Astrocyte of the cerebellum (primary cell): ENCODE measurements around the gene MINDY1.
A peak's percentile ranks its signal among the peaks of the same experiment; 100 is the strongest.

Experiments
- DNase-seq: peaks from one replicate; pipeline ENCODE4 v3.0.0-alpha.2; 2011; ENCODE audit warnings: low read depth
- H3K4me3 ChIP-seq: 2 replicates; pipeline ENCODE4 v1.5.1; 2011; ENCODE audit warnings: mild to moderate bottlenecking, low read depth, low read length, moderate library complexity
- in situ Hi-C: cut with HindIII; loops from 2 replicates; pipeline ENCODE4 v1.10.0; 2017; ENCODE audit warnings: low sequenced_read_pairs
- TF ChIP-seq, protein P1 (sequence below): IDR thresholded peaks from 2 replicates; pipeline ENCODE4 v1.5.1; 2012; ENCODE audit warnings: low read length, low read depth, moderate library complexity, mild to moderate bottlenecking; ENCODE audit errors: missing control alignments

MINDY1 gene

DNA sequence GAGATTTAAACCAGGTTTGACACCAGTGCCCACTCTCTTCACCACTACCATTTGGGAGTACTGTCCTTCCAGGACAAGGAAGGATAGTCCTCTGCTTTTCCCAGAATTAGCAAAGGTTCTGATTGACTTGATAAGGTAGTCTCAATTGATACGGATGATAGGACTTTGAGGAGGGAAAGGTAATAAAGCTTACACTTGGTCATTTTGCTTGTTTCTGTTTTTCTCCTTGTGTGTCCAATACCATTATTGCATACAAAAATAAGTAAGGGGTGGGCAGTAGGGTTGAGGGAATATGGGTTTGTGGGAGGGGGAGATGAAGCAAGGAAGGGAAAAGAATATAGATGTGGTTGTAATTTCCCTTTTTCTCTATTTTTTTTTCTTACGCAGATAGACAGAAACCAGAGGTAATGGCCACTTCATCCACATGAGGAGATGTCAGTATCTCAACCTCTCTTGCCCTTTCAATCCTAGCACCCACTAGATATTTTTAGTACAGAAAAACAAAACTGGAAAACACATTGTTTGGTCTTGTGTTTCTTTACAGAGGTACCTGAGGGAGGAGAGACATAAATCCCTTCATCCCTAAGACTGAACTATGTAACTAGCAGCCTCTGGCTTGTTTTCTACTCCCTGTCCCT lies 43.5 kb upstream of the MINDY1 start:
- in situ Hi-C loops, result no loop called here
- DNase-seq, result no peak
- H3K4me3 ChIP-seq, result no peak overlapping the region
- TF ChIP-seq, protein P1, sequence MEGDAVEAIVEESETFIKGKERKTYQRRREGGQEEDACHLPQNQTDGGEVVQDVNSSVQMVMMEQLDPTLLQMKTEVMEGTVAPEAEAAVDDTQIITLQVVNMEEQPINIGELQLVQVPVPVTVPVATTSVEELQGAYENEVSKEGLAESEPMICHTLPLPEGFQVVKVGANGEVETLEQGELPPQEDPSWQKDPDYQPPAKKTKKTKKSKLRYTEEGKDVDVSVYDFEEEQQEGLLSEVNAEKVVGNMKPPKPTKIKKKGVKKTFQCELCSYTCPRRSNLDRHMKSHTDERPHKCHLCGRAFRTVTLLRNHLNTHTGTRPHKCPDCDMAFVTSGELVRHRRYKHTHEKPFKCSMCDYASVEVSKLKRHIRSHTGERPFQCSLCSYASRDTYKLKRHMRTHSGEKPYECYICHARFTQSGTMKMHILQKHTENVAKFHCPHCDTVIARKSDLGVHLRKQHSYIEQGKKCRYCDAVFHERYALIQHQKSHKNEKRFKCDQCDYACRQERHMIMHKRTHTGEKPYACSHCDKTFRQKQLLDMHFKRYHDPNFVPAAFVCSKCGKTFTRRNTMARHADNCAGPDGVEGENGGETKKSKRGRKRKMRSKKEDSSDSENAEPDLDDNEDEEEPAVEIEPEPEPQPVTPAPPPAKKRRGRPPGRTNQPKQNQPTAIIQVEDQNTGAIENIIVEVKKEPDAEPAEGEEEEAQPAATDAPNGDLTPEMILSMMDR, result no peak

DNA sequence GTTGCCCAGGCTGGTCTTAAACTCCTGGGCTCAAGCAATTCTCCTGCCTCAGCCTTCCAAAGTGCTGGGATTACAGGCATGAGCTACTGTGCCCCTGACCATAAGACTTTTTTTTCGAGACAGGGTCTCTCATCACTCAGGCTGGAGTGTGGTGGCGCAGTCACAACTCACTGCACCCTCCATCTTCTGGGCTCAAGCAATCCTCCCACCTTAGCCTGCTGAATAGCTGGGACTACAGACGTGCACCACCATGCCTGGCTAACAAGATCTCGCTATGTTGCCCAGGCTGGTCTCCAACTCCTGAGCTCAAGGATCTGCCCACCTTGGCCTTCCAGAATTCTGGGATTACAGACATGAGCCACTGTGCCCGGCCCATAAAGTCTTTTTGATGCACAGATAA lies 42.8 kb upstream of the MINDY1 start:
- in situ Hi-C loops, result no loop called here
- TF ChIP-seq, protein P1, result no peak
- H3K4me3 ChIP-seq, result no peak overlapping the region
- DNase-seq, result no peak

DNA sequence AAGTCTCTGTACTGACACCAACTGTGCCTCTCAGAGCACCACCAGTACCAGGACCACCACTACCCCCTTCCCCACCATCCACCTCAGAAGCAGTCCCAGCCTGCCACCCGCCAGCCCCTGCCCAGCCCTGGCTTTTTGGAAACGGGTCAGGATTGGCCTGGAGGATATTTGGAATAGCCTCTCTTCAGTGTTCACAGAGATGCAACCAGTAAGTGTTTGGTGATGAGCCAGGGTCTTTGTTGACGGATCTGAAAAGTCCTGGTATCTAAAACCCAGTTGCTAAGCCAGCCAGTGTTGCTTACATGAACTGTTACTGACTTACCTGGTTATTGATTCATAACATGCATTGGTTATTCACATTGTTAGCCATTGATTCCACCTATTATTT lies 41.9 kb upstream of the MINDY1 start:
- TF ChIP-seq, protein P1, result no peak
- DNase-seq, result no peak
- H3K4me3 ChIP-seq, result peak overlapping the region; percentile 74
- in situ Hi-C loops, result no loop called here

DNA sequence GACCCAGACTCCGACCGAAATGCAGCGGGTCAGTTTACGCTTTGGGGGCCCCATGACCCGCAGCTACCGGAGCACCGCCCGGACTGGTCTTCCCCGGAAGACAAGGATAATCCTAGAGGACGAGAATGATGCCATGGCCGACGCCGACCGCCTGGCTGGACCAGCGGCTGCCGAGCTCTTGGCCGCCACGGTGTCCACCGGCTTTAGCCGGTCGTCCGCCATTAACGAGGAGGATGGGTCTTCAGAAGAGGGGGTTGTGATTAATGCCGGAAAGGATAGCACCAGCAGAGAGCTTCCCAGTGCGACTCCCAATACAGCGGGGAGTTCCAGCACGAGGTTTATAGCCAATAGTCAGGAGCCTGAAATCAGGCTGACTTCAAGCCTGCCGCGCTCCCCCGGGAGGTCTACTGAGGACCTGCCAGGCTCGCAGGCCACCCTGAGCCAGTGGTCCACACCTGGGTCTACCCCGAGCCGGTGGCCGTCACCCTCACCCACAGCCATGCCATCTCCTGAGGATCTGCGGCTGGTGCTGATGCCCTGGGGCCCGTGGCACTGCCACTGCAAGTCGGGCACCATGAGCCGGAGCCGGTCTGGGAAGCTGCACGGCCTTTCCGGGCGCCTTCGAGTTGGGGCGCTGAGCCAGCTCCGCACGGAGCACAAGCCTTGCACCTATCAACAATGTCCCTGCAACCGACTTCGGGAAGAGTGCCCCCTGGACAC lies 41.4 kb upstream of the MINDY1 start:
- no peak for DNase-seq
- peak overlapping the region; percentile 74 for H3K4me3 ChIP-seq
- in situ Hi-C loops, result no loop called here
- TF ChIP-seq, protein P1, result peak; percentile 57

DNA sequence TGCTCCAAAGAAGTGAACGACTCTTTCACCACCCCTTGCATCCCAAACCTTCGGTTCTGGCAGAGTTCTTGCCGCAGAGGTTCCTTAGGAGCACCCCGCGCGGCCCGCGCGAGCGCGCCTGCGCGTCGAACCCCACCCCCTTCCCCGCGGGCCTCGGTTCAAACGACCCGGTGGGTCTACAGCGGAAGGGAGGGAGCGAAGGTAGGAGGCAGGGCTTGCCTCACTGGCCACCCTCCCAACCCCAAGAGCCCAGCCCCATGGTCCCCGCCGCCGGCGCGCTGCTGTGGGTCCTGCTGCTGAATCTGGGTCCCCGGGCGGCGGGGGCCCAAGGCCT lies 40.9 kb upstream of the MINDY1 start, which contains the start of gene C1orf56:
C1orf56 (plus strand) TSS at position 161 of the 334 bp plus-strand sequence; CDS start at position 258, 97 bp downstream.
- TF ChIP-seq, protein P1, result no peak
- peak within 1 kb of the TSS; percentile 74 for H3K4me3 ChIP-seq
- in situ Hi-C loops, result no loop called here
- DNase-seq, result no peak

DNA sequence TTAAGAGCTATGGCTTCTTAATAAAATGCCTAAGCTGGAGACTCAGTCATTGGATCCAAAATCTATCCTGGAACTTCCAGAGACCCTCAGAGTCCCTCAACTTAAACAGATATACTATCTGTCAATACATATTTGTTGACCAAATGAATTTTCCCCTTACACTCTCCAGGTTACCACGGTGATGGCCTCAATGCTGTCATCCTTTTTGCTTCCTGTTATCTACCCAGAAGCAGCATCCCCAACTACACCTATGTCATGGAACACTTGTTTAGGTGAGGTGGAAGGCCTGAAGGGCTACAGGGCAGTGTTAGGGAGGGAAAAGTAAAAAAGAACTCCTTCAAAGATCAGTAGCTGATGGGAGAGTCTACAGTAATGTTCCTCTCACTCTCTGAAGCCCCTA lies 36.5 kb upstream of the MINDY1 start:
- no peak for DNase-seq
- in situ Hi-C loops, result no loop called here
- no peak overlapping the region for H3K4me3 ChIP-seq
- TF ChIP-seq, protein P1, result no peak
